ENCODE results near the gene TSPAN11. TPM values are rescaled to one million over a fixed set of nuclear protein-coding genes. Genes with fewer than 3 reads are reported as not detected.

TSPAN11 gene
- total and polyA plus RNA-seq, 10 donors = 0.26 to 4.1 (median 1.4) TPM

- Histone ChIP-seq H3K27ac (no peak overlapping the region), H3K36me3 (no peaks in the 10 kb centered on the region), H3K4me1 (peaks cover 0 to 11% (median under 1%) of the 10 kb centered on the region in 6 donors), H3K9me3 (no peaks in the 10 kb centered on the region), H3K27me3 (replicated peaks in 1 of 7) (no peaks in the 10 kb centered on the region), H3K4me3 (no peak overlapping the region)
- DNase-seq = no peak
- 72 to 91% (median 86%) methylated on average over 5 of the region's 5 CpGs for WGBS, 5 donors
- TF ChIP-seq POLR2AphosphoS5 (IDR thresholded peaks at IDR 0.05) = no peak
- no peak for TF ChIP-seq POLR2A (IDR thresholded peaks at IDR 0.05)
- TF ChIP-seq CTCF (IDR thresholded peaks at IDR 0.05 in 8 of 11, conservative IDR thresholded peaks at IDR 0.05 in 3 of 11) = no peak
- intact Hi-C loops (cut with DNase I; ENCODE audit: low total_unique reads) = no loop called here
These were observed 17.1 kb upstream of the TSPAN11 start for GRCh38 chr12:30909349-30910037.

GRCh38 chr12:30910038-30910350 is 16.6 kb upstream of the TSPAN11 start:
- no peak for TF ChIP-seq CTCF (IDR thresholded peaks at IDR 0.05 in 8 of 11, conservative IDR thresholded peaks at IDR 0.05 in 3 of 11)
- no peak for TF ChIP-seq POLR2AphosphoS5 (IDR thresholded peaks at IDR 0.05)
- TF ChIP-seq POLR2A (IDR thresholded peaks at IDR 0.05) = no peak
- 71 to 86% (median 82%) methylated on average over 1 of the region's 1 CpG for WGBS, 5 donors
- Histone ChIP-seq H3K27ac (no peak overlapping the region), H3K9me3 (no peaks in the 10 kb centered on the region), H3K36me3 (no peaks in the 10 kb centered on the region), H3K4me1 (peaks cover 0 to 16% (median 1%) of the 10 kb centered on the region in 6 donors), H3K4me3 (no peak overlapping the region), H3K27me3 (replicated peaks in 1 of 7) (no peaks in the 10 kb centered on the region)
- DNase-seq = no peak
- intact Hi-C loops (cut with DNase I; ENCODE audit: low total_unique reads) = no loop called here

GRCh38 chr12:30911207-30911606 is 15.3 kb upstream of the TSPAN11 start:
- DNase-seq = no peak
- Histone ChIP-seq H3K9me3 (no peaks in the 10 kb centered on the region), H3K4me3 (no peak overlapping the region), H3K27me3 (replicated peaks in 1 of 7) (no peaks in the 10 kb centered on the region), H3K4me1 (peaks cover 0 to 24% (median 1%) of the 10 kb centered on the region in 6 donors), H3K36me3 (no peaks in the 10 kb centered on the region), H3K27ac (no peak overlapping the region)
- 73 to 87% (median 83%) methylated on average over 6 of the region's 6 CpGs for WGBS, 5 donors
- no peak for TF ChIP-seq POLR2A (IDR thresholded peaks at IDR 0.05)
- no peak for TF ChIP-seq CTCF (IDR thresholded peaks at IDR 0.05 in 8 of 11, conservative IDR thresholded peaks at IDR 0.05 in 3 of 11)
- TF ChIP-seq POLR2AphosphoS5 (IDR thresholded peaks at IDR 0.05) = no peak
- intact Hi-C loops (cut with DNase I; ENCODE audit: low total_unique reads) = no loop called here

- peaks cover 0 to 24% (median under 1%) of the 10 kb centered on the region in 6 donors for H3K4me1 ChIP-seq
- 33 to 64% (median 52%) methylated on average over 4 of the region's 4 CpGs for WGBS, 5 donors
- DNase-seq = no peak
- H3K4me3 ChIP-seq = no peak overlapping the region
- TF ChIP-seq CTCF (IDR thresholded peaks at IDR 0.05 in 8 of 11, conservative IDR thresholded peaks at IDR 0.05 in 3 of 11) (no peak), POLR2AphosphoS5 (IDR thresholded peaks at IDR 0.05) (no peak), POLR2A (IDR thresholded peaks at IDR 0.05) (no peak)
- no peak overlapping the region for H3K27ac ChIP-seq
- intact Hi-C loops (cut with DNase I; ENCODE audit: low total_unique reads) = no loop called here
- no peaks in the 10 kb centered on the region for H3K27me3 ChIP-seq (replicated peaks in 1 of 7)
- no peaks in the 10 kb centered on the region for H3K9me3 ChIP-seq
- no peaks in the 10 kb centered on the region for H3K36me3 ChIP-seq
These were observed 13.2 kb upstream of the TSPAN11 start for GRCh38 chr12:30913323-30913722.

Measured in spleen (tissue), 11 donors.